GM21390 (cell line): Measurements from ENCODE around the gene FTO.
"Not testable (repeated sequence)": the region's sequence is repeated elsewhere in the genome, so short reads cannot be mapped to it uniquely, and the experiment has no call there.

Experiments used
- ATAC-seq: cut with Tn5 transposase; IDR thresholded peaks from one replicate; pipeline ENCODE4 v1.9.1; 2021; ENCODE audit not compliant: unreplicated experiment

Gene FTO

DNA sequence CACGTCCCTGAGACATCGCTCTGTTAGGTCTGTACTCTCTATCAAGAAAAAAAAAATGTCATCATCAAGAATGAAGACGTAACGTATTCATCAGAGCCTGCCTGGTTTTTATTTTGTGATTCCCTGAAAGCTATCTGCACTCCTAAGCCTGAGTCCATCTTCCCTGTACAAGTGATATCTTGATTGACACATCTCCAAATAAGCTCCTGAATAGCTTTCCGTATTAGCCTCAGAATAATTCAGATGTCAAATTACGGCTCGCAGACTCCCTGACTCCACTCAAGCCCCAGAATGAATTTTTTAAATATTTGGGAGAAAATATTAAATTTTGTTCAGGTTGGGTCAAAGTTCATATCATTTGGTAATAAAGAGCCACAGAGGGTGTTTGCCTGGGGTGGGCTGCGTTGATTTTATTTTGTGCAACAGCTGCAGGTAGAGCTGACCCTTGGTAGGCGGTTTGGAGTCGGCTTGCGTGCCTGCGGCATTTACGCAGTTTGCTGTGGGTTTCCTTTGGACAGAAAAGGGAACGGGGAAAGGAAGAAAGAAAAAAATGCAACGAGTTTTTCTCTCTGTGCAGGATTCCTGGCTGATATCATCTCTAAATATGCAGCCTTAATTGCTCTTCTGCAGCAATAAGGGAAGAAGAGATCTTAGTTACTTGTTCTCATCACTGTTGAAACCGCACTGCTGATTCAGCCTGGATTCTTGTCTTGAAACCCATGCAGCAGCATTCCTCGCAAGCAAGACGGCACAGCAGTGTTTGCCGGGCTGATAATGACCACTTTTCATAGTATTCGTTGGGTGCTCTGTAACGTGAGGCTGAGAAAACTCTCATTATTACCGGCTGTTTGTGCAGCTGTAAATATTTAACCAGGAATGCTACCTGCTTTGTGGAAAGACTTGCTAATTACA is 467.9 kb downstream of the FTO start:
- no peak for ATAC-seq

DNA sequence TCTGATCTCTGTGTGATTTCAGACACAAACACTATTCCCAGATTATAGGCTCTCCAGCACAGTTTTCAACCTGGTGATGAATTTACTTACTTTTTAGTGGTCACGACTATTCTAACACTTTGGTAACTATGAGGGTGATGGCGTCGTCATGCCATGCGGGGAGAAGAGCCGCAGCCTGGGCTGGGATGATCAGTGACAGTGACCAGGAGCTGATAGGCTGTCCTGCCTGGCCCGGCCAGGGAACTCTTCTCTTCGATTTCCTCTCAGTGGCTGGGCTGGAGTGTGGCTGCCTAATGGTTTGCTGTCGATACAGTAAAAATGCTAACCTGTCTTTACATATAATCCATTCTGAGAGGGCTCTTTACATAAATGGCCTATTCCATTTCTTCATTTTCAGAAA is 469.5 kb downstream of the FTO start:
- no peak for ATAC-seq

DNA sequence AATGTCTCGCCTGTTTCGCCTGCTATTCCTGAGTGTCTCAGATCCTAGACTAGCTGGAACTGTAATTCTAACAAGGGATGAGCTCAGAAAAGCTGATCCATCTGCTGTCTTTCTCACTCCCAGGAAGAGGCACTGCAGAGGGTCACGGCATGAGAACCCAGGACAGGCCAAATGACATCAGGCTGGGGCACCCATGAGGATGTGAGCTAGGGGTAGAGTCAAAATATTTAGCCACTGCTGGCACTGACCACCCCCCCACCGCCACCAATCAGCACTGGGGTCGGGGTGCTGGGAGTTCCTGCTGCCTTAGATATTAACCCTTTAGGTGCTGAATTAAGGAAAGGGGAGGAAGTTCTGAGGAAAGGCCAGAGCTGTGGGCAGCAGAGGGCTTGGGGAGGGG is 470.2 kb downstream of the FTO start:
- ATAC-seq: no peak

DNA sequence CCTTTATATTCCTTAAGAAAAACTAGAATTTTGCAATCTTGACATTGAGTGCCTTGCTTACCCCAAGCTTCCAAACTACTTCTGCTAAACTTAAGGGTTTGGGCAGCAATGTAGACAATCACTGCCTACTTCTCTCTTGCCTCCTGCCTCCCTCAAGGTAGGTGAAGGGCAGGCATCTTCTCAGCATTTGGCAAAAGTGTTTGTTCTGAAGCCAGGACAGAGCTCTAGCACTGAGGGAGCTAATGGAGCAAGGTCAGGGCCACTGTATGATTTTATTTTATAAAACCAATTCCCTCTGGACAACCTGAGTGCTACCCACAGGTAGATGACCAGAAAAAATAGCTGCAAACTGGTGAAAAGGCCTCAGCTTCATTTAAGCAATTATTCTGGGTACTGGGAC is 470.8 kb downstream of the FTO start:
- ATAC-seq: no peak

DNA sequence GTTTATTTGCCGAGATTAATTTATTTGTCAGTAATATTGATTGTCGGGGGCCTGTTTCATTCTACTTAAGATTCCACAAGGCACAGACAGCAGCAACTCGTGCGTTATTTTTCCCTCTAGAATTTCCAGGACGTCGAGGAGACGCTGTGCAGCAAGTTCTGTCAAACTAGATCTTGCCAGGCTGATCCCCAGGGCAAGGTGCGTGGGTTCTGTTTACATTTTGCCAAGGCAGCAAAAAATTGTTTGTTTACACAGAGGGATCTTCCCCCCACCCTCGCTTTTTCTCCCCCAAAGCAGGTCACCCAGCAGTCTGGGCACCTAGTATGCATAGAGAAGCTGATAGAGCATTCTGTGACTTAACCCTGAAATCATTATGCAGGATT is 471.2 kb downstream of the FTO start:
- no peak for ATAC-seq

DNA sequence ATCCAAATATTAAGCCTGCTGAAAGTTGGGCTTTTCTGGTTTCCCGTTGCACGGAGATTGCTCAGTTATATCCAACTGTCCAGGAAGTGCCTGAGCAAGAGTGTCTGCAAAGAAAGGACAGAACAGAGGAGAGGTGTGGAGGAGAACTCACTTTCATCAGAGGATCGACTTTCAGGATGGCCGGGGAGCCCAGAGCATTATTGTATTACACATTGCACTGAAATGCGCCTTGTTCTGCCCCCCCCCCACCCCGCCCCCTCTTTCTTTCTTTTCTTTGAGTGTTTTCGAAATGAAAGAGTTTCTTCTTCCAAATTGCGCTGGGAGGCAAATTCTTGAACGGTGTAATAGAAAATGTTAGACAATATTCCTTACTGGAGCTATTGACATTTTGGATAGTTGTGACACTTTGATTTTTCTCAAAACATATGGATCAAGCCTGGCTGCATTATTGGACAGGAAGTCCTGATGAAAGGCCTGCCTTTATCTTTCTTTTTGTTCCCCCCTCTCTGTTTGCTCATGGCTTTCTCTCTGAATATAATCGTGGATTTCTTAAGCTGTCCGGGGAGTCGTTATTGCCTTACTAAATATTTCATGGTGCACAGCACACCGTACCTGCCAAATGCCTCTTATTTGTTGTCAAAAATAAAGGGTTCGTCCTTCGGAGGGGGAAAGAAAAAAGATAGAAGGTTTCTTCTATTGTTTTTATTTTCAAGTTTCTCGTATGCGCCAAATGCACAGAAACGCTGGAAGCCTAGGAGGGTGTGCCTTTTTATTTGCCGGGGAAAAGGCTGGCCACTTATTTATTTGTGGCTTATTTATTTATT is 471.8 kb downstream of the FTO start:
- ATAC-seq: no peak

DNA sequence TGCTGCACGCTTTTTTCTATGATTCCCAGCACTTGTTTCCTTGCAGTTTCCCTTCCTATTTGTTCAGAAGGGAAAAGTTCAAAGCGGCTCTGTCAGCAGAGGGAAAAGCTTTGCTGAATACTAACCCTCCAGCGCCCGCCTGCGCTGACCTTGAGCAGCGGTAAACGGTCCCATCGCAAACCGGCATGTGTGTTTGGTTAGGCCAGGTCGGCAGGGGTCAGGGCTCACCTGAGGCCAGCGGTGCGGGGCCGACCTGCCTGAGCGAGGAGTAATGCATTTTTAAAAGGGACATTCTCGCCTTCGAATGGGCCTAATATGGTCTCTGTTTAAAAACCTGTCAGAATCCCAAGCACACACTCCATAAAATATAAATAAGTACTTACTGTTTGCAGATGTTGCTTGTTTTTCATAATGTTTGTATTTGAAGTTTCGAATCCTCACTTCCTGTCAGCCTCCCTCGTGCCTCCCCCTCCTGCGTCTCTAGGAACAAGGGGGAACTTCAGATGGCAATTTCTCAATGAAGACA is 472.5 kb downstream of the FTO start:
- ATAC-seq: no peak

DNA sequence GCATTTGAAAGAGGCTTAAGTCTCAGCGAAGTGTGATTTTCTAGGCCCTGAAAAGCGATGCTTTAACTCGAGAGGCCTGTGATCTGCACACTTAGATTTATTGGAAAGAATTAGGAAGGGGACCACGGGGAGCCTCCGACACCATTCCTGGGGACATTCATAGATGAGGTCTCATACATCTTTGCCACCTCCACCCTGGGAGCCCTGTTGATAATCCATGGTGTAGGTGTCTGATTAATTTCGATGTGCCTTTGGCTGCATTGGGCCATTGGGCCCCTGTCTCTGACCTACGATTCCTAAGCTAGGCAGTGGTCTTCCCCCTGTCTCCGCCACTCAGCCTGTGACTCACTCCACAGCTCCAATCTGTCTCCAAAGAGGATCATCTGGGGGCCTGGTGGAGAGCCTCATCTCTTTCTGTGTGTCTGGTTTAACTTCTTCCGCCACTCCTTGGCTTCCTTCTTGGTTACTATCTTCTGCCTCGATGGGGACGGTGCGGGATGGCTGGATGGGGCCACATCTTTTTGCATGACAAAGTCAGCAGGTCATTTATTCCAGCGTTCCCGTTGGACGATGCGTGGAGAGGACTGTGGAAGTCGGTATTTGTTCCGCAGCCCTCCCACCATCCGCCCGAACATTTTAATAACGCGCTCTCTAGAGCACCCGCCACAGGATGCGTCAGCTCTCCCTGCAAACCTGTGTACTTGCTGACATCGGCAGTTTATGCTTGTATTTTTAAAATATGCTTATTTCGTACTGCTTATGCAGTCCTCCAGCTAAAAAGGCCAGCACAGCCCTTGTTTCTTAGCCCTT is 473.3 kb downstream of the FTO start:
- no peak for ATAC-seq

DNA sequence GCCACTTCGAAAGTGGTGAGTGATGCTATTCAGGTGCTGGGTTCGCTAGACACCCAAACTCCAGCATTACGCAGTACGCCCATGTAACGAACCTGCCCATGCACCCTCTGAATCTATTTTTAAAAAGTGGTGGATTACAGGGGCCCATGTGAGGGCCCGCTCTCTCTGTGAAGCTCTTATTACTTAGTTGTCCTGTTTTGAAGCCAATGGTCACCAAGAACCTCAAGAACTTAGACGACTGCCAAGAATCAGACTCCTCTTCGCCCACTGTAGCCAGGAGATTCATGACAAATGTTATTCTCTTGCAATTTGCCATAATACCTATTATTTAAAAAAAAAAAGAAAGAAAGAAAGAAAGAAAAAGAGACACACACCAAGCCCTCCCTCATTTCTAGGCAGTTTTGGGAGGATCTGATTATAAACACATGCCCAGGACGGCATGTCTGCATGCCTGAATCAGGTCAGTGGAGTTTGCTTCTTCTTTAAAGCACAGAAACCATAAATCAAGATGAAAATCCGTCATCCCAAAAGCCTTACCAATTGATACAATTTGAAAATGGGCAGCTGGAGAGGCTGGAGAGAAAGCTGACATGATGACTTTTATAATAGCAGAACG is 474.0 kb downstream of the FTO start:
- ATAC-seq: no peak

DNA sequence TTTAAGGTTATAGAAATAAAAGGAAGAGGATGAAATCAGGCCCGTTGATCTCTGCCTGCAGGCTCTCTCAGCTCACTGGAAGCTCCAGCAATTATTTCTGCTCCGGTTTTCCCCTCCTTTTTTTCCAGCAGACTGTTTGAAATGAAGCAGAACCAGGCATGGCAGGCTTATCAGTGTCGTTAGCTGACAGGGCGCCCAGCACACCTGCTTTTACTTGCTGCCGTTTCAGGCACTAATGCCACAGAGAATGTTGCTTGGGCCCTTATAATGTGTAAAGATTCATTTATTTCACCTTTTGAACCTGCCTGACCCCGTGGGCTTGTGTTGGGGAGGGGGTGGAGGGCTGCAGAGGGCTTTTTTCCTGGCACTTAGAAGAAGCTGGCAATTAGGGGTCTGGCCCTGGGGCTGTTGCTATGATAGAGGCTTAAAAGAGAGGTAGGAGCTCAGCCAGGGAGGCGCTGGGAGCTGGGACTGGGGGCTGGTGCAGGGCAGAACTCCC is 474.6 kb downstream of the FTO start:
- no peak for ATAC-seq

DNA sequence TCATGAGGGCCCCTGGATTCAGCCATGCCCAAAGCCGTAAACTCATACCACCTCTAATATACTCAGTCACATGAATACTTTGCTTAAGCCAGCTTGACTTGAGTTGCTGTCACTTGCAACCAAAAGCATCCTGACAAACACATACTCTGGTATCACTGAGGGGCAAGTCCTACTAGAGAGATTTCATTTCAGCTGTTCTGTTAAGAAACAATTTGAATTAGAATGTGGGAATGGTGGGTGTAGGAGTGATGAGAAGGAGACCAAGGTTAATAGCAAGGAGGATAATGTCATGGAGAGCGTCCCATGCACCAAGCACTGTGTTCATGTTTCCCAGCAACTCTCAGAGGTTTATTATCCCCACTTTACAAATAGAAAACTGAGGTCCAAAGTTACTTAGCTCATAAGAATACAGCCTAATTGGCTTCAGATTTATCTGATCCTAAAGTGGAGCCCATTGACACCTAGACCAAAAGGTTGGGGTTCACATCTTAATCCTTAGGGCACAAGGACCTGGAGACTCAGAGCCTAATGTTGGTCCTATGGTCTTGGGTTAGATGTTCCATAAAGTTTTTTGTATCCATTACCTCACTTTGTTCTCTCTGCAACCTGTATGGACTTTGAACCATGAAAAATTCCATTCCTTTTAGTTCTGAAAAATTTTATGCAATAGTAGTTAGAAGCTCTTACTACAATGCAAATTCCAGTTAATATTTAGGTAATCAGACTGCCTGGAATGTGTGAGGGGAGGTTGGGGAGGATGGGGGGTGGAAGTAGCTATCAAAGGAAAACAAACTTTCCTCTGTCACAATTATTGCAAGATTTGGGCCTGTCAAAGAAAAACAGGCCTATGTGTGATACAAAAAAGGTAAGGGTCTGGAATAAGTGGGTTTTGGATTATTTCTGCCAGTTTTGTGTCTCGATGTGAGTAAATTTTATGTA is 476.7 kb downstream of the FTO start:
- no peak for ATAC-seq

DNA sequence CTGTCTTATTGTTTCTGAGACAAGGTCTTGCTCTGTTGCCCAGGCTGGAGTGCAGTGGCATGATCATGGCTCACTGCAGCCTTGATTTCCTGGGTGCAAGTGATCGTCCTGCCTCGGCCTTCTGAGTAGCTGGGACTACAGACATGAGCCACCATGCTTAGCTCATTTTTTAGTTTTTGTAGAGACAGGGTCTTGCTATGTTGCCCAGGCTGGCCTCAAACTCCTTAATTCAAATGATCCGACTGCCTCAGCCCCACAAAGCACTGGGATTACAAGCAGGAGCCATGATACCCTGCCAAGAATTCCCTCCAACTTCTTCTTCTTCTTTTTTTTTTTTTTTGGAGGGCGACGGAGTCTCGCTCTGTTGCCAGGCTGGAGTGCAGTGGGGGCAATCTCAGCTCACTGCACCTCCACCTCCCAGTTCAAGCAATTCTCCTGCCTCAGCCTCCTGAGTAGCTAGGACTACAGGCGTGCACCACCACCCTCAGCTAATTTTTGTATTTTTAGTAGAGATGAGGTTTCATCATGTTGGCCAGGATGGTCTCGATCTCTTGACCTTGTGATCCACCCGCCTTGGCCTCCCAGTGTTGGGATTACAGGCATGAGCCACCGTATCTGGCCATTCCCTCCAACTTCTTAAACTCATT is 477.9 kb downstream of the FTO start:
- not testable (repeated sequence) for ATAC-seq

DNA sequence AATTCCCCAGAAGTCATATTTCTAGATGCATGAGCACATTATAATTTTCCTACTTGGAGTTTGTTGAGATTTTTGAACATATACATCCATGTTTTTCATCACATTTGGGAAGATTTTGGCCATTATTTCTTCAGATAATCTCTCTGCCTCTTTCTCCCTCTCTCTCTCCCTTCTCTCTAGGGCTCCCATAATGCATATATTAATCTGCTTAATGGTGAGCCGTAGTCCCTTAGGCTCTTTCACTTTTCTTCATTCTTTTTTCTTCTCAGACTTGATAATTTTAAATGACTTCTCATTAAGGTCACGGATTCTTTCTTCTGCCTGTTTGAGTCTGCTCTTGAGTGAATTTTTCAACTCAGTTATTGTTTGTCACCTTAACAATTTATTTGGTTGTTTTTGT is 481.1 kb downstream of the FTO start:
- ATAC-seq: no peak

DNA sequence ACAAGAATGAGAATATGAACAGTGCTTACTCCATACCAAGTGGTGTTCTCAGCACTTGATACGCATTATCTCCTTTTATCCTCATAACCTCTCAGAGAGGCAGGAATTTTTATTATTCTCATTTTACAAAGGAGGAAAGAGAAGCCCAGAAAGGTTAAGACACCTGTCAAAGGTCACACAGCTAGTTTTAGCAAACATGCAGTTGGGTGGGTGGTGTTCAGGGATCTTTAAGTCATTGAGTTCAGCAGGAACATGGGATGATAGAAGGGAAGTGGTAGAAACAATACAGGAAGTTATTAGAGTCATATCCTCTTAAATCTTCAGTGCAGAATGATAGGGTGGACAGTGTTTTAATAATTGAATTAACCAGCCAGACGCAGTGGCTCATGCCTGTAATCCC is 487.2 kb downstream of the FTO start:
- no peak for ATAC-seq

DNA sequence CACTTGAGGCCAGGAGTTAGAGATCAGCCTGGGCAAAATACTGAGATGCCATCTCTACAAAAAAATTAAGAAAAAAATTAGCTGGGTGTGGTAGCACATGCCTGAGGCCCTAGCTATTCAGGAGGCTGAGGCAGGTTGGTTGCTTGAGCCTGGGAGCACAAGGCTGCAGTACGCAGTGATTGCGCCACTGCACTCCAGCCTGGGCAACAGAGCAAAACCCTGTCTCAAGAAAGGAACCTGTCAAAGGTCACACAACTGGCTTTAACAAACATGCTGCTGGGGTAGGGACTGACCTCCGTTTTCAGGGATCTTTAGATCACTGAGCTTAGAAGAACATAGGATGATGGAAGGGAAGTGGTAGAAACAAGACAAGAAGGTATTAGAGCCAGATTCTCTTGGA is 487.6 kb downstream of the FTO start:
- no peak for ATAC-seq

DNA sequence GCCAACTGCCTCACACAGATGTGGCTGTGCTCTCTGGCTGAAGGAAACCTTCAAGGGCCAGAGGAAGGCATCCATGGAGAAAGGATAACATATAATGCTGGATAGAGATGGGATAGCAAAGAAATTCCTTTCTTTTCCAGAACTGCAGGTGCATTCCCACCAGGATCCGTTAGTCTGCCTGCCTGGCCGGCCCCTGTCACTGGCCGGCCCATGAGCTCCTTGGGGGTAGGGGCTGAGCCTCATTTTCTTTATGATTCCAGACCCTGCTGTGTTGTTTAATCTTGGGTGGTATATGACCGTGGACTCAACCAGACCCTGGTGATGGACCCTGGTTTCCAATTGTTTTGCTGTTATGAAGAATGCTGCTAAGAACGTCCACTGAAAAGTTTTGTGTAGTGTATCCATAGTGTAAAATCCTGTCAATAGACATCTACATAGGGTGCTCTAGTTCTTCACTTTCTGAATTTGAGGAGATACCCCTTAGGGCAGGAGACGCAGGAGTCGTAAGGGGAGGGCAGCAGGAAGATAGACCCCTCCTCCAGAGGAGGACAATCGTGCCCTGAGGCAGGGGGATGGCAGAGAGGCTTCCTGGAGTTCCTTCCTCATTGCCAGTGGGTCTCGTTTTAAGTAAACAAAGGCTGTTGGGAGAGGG is 489.2 kb downstream of the FTO start:
- no peak for ATAC-seq

DNA sequence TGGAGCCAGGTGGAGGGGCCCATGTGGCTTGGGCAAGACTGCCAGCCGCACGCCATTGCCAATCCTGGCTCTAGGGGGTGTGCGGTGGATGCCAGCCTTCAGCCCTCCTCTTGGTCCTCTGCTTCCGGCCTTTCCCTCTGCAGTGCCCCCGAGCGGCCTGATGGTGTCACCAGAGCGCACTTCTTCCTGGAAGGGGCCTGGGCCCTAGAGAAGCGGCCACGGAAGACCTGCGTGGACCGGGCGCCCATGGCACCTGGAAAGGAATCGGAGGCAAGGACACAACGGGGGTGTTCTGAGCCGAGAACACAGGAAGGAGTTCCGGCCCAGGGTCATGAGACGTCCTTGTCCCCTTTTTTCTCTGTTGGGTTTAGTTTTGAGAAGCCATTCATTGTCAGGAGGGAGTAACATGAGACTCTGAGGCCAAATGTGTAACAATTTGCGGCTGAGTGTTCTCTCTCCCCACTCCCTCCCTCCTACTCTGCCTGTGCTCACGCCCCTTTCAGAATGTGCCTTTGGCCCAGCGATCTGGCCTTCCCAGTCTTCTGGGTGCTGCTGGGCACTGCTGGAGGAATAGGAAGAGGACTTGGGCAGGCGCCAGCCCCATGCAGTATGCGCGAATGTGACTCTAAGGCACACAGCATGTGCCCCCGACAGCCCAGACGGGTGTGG is 489.8 kb downstream of the FTO start:
- ATAC-seq: peak; percentile 93

DNA sequence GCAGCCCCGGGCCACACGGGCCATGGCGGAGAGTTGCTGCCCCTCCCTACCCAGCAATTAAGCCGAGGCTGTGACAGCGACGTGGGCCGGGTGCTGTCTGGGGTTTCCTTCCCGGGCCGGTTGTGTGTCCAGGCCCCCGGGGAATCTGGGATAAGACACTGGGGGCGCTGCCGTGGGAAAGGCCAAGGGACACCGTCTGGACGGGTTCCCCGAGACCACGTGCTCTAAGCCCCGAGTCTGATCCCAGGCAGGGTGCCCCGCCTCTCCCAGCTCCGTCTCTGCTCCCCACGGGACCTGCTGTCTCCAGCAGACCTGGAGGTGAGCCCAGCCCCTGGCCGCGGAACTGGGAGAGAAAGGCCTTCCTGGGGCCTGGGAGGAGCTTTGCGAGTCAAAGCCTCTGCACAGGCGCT is 490.4 kb downstream of the FTO start:
- no peak for ATAC-seq
